HG03432 (cell line): ENCODE data around the gene METTL22.
"Not testable (repeated sequence)": the region's sequence is repeated elsewhere in the genome, so short reads cannot be mapped to it uniquely, and the experiment has no call there.

ENCODE experiments used
- ATAC-seq: cut with Tn5 transposase; IDR thresholded peaks from one replicate; pipeline ENCODE4 v1.9.1; 2021; ENCODE audit warnings: mild to moderate bottlenecking, moderate library complexity; ENCODE audit not compliant: unreplicated experiment

The METTL22 gene

DNA sequence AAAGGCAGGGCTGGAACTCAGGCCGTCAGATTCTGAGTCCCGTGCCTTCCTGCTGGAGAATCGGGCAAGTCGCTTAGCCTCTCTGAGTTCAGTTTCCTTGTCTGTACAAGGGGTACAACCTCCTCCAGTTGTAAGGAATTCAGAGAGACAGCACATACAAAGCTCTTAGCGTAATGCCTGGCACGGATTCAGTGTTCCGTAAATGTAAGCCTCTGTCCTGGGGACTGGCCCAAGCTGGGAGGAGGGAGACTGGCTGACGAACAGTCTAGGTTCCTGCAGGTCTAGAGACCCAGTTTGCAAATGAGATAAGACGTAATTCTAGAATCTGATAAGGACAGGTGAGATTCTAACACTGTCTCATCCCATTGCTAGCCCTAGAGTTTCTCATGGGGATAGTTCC lies 9.9 kb downstream of the METTL22 start:
- no peak for ATAC-seq

DNA sequence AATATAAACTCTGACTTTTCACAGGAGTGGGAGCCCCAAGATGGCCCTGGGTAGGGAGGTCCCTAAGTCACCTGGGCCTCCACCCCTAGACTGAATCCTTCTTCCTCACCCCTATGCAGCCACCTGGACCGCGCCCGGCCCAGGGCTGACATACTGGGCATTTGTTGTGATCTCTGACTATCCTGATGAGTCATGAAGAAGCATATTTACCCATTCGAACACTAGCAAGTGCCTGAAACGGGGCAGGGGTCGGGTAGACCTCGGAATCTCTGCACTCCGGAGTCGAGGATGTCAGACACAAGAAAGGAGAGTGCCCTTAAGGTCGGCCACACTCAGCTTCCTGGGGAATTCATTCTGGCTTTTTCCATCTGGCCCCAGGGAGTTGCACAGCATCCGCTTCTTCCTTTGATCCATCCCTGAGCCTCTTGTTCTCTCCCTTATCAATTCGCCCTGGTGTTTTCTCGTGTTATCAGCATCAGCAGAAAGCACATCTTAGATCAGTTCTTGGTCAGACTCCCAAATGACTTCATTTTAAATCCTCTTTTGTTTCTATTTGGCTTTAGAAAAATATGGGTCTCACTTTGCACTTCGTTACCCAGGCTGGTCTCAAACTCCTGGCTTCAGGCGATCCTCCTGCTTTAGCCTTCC lies 10.4 kb downstream of the METTL22 start:
- no peak for ATAC-seq

DNA sequence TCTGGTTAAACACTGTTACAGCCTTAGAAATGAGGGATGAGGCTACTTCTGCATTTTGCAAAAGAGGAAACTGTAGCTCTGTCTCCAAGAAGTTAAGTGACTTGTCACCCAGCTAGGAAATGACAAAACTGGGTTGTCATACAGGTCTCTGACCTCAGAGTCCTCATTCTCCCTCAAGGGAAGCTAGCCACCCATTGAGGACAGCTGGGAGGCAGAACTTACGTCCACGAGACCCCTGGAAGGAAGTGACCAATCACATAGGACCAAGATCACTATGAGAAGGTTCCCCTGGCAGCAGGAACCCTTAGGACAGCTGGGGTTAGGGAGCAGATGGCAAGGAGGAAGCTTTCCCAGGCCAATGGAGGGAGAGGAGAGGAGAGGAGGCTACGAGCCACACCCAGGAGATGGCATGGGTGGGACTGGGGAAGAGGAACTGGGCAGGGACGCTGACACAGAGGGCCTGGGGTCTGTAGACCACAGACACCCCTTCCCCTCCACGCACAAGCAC lies 11.2 kb downstream of the METTL22 start:
- ATAC-seq, result no peak

DNA sequence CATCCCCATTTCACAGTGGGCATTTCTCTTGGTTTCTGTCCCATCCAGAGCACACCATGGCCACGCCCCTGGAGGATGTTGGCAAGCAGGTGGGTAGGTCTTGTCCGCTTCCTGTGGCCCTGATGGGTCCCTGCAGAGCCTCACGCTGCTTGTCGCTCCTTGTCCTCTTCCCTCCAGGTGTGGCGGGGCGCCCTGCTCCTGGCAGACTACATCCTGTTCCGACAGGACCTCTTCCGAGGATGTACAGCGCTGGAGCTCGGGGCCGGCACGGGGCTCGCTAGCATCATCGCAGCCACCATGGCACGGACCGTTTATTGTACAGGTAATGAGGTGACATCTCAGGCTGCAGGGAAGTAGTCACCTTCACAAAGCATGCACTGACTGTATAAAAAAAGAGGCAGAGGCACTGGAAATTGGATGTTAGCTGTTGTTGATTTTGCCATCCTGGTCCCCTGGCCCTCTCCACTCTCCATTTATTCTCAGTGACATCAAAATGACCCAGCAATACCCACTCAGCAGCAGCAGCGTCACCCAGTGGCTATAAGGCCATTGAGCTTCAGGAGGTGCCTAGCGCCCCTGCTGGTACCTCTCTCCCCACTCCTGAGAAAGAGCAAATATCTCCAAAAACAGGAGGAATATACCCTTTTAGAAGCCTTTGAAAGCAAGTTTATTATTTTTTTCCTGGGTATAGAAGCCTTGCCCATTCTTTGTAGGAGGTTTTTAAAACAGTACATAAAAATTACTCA lies 13.7 kb downstream of the METTL22 start:
- no peak for ATAC-seq

DNA sequence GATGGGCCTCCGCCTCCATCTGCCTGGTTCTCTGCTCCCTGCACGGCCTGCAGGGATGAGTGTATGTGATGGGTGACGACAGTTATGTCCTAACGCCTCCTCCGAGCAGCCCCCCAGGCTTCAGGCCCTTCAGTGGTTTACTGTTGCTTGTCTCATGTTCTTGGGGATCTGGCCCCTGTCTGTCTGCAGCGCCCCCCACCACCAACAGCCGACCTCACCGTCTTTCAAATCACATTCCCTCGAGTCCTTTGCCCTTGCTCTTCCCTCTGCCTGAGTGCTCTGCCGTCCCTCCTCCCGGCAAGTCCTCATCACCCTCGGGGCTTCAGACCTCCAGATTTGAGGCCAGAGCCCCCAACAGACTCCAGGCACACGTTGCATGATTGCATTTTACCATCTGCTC lies 18.2 kb downstream of the METTL22 start:
- ATAC-seq, result no peak

DNA sequence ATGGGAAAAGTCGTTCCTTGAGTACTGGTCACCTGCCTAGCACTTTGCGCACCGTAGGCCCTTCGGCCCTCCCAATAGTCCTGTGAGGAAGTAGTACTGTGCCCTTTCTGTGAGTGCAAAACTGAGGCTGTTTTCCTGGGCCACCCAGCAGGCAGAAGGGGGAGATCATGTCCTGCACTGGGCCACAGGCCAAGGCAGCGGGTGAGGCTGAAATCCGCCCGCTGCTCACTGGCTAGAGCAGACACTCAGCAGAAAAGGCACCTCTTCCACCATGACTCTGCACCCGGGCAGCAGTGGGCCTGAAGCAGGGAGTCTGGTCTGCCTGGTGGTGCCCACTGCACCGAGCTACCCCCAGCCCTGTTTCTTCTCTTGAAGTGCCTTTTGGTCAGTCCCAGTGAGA lies 20.2 kb downstream of the METTL22 start:
- ATAC-seq, result no peak

DNA sequence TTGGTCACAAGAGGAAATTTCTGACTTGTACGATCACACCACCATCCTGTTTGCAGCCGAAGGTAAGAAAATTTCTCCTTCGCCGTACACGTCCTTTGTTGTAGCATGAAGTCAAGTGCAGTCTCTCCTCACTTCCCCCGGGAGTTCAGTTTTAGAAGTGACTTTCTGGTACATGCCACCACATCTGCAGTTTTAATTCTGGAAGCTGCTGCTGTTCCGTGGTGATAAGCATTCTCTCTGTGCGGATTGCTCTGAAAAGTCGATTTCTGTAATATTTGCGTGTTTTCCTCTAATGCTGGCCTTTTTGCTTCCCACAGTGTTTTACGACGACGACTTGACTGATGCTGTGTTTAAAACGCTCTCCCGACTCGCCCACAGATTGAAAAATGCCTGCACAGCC lies 20.6 kb downstream of the METTL22 start:
- ATAC-seq, result no peak

DNA sequence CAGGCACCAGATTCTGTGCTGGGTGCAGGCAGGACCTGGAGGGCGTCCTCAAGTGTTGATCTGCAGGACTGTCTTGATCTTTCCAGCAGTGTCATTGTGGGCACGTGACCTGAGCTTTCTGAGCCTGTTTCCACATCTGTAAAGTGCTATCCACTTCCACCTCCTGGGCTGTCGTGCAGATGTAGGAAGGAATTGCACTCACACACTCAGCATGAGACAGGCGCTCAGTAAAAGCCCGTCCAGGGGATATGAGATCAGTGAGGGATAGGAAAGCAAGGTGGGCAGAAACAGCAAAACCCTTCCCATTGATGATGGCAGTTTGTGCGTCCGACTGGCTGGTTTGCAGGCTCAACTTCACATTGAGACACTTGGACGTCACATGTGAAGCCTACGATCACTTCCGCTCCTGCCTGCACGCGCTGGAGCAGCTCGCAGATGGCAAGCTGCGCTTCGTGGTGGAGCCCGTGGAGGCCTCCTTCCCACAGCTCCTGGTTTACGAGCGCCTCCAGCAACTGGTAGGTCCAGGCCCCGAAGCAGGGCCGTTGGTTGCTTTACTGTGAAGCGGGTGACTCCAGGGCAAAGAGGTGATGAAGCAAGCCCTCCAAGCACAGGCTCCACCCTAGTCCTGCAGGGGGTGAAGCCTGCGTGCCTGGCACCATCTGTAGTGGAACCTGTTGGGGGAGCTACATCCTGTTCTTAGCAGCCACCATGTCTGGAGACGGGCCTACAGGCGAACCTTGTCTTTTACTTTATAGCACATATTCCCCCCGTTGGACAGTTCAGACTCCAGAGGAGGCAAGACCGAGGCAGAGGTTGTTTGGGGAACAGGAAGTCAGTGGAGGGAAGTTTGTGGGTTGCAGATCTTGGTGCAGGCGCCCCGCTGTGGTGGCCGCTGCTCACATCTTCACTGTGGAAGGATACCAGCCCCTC lies 23.0 kb downstream of the METTL22 start:
- ATAC-seq, result no peak

DNA sequence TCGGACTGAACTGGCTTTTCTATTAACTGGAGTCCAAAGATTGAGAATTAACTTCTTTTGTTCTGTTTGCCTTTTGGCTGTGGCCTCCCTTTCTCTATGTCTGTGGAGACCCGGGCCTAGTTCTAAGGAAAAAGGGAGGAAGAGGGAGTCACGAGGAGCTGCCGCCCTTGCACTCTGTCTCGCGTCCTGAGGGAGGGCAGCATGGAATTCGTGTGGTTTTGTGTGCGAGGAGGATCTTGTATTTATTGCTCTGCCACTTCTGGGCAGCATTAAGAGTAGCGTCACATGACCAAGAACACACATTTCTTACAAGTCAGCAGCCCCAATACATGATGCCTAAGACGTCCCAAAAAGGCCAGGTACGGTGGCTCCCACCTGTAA lies 23.6 kb downstream of the METTL22 start:
- no peak for ATAC-seq

DNA sequence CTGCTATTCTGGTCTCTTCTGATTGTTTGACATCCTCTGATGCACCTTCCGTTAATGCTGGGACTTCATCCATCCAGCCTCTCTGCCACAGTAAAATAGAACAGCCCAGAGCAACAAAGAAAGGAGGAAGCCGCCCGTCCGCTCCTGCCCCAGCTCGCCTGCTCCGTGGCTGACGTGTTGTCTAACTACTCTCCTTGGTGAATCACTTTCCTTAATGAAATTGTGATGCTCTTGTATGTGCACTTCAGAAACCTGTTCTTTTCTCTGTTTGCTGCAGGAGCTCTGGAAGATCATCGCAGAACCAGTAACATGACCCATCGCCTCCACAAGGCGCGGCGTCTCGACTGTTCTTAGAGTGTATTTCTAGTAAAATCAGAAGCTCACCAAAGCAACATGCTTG lies 24.3 kb downstream of the METTL22 start:
- no peak for ATAC-seq

DNA sequence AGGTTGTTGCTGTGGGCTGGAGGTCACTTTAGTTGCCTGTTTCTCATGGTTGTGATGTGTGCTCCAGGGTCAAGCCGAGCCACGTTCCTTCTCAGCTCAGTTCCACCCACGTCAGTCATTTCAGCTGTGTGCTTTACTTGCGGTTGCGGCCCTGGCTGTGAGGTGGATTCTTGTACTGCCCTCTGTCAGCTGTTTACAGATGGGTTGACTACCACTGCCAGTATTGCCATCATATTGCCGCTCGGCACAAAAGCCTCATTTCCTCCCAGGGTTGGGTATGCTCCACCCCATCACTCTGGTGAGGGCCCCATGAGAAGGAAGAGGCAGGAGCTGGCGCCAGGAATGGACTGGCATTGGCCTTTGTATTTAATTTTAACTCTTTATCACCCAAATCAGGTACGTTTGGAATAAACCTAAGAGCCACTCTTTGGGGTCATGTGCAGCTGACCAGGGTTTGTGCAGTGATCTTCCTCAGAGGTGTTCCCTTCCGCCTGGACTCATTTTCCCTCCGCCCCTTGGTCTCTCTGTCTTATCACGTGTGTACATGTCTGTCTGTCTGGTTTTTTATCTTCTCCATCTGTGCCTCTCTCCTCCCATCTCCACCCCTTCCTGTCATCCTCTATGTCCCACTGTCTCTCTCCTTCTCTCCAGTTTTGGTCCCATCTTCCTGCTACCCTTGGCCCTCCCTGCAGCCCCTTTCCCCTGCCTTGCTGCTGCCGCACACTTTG lies 25.0 kb downstream of the METTL22 start:
- ATAC-seq, result no peak

DNA sequence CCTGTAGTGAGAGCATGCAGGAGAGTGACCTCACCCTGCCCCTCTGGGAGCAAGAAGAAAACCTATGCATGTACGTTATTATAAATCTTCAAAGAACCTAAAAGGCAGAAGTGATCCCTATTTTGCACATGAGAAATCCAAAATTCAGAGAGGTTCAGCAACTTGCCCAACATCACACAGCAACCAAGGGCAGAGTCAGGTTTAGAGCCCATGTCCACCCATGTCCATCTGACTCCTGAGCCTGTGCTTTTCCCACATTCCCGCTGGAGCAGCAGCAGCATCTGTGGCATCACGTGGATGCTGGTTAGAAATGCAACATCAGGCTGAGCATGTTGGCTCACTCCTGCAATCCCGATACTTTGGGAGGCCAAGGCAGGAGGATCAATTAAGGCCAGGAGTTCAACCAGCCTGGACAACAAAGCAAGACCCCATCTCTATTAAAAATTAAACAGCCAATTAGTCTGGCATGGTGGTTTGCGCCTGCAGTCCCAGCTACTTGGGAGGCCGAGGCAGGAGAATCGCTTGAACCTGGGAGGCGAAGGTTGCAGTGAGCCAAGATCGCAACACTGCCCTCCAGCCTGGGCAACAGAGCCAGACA lies 26.3 kb downstream of the METTL22 start:
- ATAC-seq, result no peak

DNA sequence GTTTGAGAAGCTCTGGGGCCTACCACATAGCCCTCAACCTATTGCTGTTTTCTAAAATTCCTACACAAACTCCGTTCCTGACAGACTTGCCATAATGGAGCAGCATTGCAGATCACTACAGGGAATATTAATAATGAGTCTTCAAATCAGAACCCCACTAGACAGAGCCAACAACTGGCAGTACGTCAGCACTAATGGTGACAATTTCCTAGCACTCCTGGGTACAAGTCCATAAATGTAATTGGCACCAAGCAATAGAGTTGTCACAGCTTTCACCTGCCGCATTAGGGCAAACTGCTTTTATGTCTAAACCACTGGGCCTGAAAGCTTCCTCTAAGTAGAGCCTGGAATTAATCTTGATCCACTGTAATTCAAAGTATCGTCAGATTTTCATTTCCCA lies 27.4 kb downstream of the METTL22 start:
- no peak for ATAC-seq

DNA sequence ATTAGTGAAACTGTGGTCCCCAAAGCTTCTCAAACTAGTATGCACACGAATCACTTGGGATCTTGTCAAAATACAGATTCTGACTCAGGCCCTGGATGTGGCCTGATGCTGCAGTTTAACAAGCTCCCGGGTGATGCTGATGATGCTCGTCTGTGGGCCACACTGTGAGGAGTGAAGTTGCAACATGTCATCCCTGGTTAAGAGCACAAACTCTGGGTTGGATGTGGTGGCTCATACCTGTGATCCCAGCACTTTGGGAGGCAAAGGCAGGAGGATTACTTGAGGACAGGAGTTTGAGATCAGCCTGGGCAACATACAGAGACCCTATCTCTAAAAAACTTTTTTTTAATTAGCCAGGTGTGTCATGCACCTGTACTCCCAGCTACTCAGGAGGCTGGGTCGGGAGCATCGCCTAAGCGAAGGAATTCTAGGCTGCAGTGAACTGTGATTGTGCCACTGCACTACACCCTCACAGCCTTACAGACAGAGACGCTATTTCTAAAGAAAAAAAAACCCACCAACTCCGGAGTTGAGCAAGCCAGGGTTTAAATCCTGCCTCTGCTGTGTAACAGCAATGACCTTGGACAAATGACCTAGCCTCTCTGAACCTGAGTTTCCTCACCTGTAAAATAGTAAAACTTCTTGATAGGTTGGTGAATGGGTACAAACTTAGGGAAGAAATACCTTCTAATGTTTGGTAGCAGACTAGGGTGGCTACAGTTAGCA lies 28.5 kb downstream of the METTL22 start:
- ATAC-seq, result no peak

DNA sequence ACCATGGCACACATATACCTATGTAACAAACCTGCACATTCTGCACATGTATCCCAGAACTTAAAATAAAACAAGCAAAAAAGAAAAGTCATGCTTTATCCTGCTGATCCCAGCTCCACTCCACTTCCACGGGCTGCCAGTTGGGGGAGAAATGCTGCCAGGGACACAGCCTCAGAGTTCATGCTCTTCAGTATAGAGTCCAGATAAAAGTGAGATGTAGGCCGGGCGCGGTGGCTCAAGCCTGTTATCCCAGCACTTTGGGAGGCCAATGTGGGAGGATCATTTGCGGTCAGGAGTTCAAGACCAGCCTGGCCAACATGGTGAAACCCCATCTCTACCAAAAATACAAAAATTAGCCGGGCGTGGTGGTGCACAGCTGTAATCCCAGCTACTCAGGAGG lies 30.5 kb downstream of the METTL22 start:
- not testable (repeated sequence) for ATAC-seq

DNA sequence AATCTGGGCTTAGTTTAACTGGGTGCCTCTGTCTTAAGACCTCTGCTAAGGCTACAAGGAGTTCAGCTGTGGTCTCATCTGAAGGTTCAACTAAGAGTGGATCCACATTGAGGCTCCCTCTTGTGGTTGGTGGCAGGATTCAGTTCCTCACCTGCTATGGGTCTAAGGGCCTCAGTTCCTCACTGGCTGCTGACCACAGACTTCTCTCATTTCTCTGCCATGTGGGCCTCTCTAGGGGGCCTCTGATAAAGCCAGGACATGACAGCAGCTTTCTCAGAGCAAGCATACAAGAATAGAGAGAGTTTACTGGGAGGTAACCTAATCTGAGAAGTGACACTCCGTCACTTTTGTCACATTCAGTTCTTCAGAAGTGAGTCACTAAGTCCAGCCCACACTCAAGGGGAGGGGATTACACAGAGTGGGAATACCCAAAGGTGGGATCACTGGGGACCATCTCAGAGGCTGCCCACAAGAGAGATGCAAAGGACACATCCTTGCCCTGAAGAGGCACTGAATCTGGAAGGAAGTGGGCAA lies 33.8 kb downstream of the METTL22 start:
- peak; percentile 81 for ATAC-seq

DNA sequence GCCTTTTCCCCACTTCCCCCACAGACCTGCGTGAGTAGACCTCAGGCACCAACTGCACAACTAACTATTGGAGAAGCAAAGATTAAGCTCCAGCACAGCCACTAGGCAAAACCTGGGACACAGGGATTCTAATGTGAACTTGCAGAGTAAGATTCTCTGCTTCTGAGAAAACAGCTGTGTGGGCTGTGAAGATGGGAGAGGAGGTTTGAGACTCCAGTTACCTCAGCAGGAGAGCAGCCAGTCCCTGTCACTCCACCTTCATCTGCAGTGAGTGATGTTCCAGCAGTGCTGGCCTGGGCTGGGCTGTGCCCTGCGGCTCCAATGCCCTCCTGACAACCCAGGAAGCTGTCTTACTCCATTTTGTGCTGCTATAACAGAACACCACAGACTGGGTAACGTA lies 34.9 kb downstream of the METTL22 start:
- no peak for ATAC-seq

DNA sequence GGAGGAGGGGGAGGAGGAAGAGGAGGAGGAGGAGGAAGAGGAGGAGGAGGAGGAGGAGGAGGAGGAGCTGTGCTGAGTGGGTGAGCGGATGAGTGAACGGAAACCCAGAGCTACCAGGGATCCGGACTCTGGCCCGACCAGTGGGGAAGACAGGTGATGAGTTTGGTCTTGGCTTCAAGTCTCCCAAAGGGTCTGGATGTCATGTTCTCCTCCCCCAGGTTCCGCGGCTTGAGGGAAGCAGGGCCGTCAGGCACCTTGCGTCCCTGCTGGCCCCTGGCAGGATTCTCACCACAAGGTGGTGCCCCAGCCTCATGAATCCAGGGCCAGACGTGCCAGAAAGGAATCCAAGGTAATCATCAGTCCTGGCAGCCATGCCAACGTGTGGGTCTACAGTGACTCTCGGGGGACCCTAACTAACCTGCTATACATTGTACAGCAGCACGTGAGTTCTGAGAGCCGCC lies 39.4 kb downstream of the METTL22 start:
- peak; percentile 71 for ATAC-seq

DNA sequence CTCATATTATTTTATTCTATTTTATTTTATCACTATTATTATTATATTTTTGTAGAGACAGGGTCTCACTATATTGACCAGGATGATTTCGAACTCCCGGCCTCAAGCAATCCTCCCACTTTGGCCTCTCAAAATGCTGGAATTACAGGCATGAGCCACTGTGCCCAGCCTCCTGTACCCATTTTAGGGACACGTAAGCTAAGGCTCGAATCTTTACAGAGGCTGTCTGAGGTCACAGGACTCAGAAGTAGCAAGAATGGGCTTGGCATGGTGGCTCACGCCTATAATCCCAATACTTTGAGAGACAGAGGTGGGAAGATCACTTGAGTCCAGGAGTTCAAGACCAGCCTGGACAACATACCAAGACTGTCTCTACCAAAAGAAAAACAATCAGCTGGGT lies 40.2 kb downstream of the METTL22 start:
- no peak for ATAC-seq
